AG20443 (cell line): Measurements from ENCODE around the gene AKR7A2.
"Not testable (repeated sequence)": the region's sequence is repeated elsewhere in the genome, so short reads cannot be mapped to it uniquely, and the experiment has no call there.

Source experiments
- DNase-seq: peaks from one replicate; pipeline ENCODE4 v3.0.0; 2012; ENCODE audit warnings: low spot score, mixed read lengths

Gene AKR7A2

GRCh38 chr1:19260211-19261138 is 51.5 kb downstream of the AKR7A2 start:
- peak; percentile 94 for DNase-seq

GRCh38 chr1:19258353-19258752 is 53.6 kb downstream of the AKR7A2 start:
- DNase-seq, result no peak

GRCh38 chr1:19257178-19257914 is 54.6 kb downstream of the AKR7A2 start:
- no peak for DNase-seq

- not testable (repeated sequence) for DNase-seq
Observed at GRCh38 chr1:19256301-19256700, 55.6 kb downstream of the AKR7A2 start.

GRCh38 chr1:19255288-19255687 is 56.7 kb downstream of the AKR7A2 start:
- DNase-seq, result no peak

- no peak for DNase-seq
Observed at GRCh38 chr1:19254416-19254815, 57.5 kb downstream of the AKR7A2 start.
